ENCODE data around the gene BAZ1B. TPM values are rescaled to one million over a fixed set of nuclear protein-coding genes. Genes with fewer than 3 reads are reported as not detected.
"Not testable (repeated sequence)": the region's sequence is repeated elsewhere in the genome, so short reads cannot be mapped to it uniquely, and the experiment has no call there.

Gene BAZ1B
- total RNA-seq, 1 donor from 2014 or later = 62.4 TPM

- FAIRE-seq (no peak), DNase-seq (ENCODE audit: low spot score in 2 of 2) (no peak)
These were observed 89.4 kb downstream of the BAZ1B start for GRCh38 chr7:73432676-73433075.

- FAIRE-seq (no peak), DNase-seq (ENCODE audit: low spot score in 2 of 2) (no peak)
These were observed 90.9 kb downstream of the BAZ1B start for GRCh38 chr7:73431041-73431835.

- not testable (repeated sequence) for FAIRE-seq; DNase-seq (ENCODE audit: low spot score in 2 of 2)
These were observed 91.6 kb downstream of the BAZ1B start for GRCh38 chr7:73430540-73430939.

- no peak for DNase-seq (ENCODE audit: low spot score in 2 of 2)
- no peak for FAIRE-seq
These were observed 92.2 kb downstream of the BAZ1B start for GRCh38 chr7:73429622-73430505.

- no peak for FAIRE-seq
- DNase-seq (ENCODE audit: low spot score in 2 of 2) = no peak
These were observed 92.9 kb downstream of the BAZ1B start for GRCh38 chr7:73429215-73429614.

- FAIRE-seq = no peak
- no peak for DNase-seq (ENCODE audit: low spot score in 2 of 2)
These were observed 93.9 kb downstream of the BAZ1B start for GRCh38 chr7:73427902-73428787.

- DNase-seq (ENCODE audit: low spot score in 2 of 2) (no peak), FAIRE-seq (no peak)
These were observed 96.1 kb downstream of the BAZ1B start for GRCh38 chr7:73426016-73426415.

GRCh38 chr7:73425356-73425983 lies 96.6 kb downstream of the BAZ1B start:
- FAIRE-seq (no peak), DNase-seq (ENCODE audit: low spot score in 2 of 2) (no peak)

GRCh38 chr7:73424489-73424885 lies 97.6 kb downstream of the BAZ1B start:
- FAIRE-seq = no peak
- DNase-seq (ENCODE audit: low spot score in 2 of 2) = no peak

GRCh38 chr7:73423519-73424488 lies 98.3 kb downstream of the BAZ1B start:
- no peak for FAIRE-seq
- DNase-seq (ENCODE audit: low spot score in 2 of 2) = peak in 1 of 2 donors; percentile 55

- DNase-seq (ENCODE audit: low spot score in 2 of 2); FAIRE-seq: not testable (repeated sequence)
These were observed 101.5 kb downstream of the BAZ1B start for GRCh38 chr7:73420610-73421009.

GRCh38 chr7:73420016-73420415 lies 102.1 kb downstream of the BAZ1B start:
- FAIRE-seq; DNase-seq (ENCODE audit: low spot score in 2 of 2): not testable (repeated sequence)

GRCh38 chr7:73418113-73418703 lies 103.9 kb downstream of the BAZ1B start:
- FAIRE-seq (no peak), DNase-seq (ENCODE audit: low spot score in 2 of 2) (no peak)

GRCh38 chr7:73410541-73411131 lies 111.5 kb downstream of the BAZ1B start:
- not testable (repeated sequence) for FAIRE-seq; DNase-seq (ENCODE audit: low spot score in 2 of 2)

GRCh38 chr7:73404860-73405259 lies 117.2 kb downstream of the BAZ1B start:
- FAIRE-seq; DNase-seq (ENCODE audit: low spot score in 2 of 2): not testable (repeated sequence)

- not testable (repeated sequence) for FAIRE-seq; DNase-seq (ENCODE audit: low spot score in 2 of 2)
These were observed 122.7 kb downstream of the BAZ1B start for GRCh38 chr7:73399185-73400050.

All from frontal cortex (tissue), 4 donors.